GM19238 (cell line): Measurements from ENCODE around the gene TP63.
"Not testable (repeated sequence)": the region's sequence is repeated elsewhere in the genome, so short reads cannot be mapped to it uniquely, and the experiment has no call there.

Source experiments
- DNase-seq: peaks from one replicate; pipeline ENCODE4 v3.0.0; 2011; ENCODE audit warnings: low spot score; ENCODE audit not compliant: insufficient read length

The TP63 gene

GRCh38 chr3:189625572-189625971, 5.6 kb upstream of the TP63 start:
- no peak for DNase-seq

GRCh38 chr3:189626286-189626685, 4.9 kb upstream of the TP63 start:
- DNase-seq = no peak

GRCh38 chr3:189629803-189630455, 1.3 kb upstream of the TP63 start:
- DNase-seq = no peak

- no peak for DNase-seq
Measured at GRCh38 chr3:189630767-189631372, 319 bp upstream of the TP63 start.

- no peak for DNase-seq
Measured at GRCh38 chr3:189631409-189631808, 220 bp downstream of the TP63 start.

- no peak for DNase-seq
Measured at GRCh38 chr3:189632242-189632641, 1.1 kb downstream of the TP63 start.

- no peak for DNase-seq
Measured at GRCh38 chr3:189635339-189635738, 4.2 kb downstream of the TP63 start.

GRCh38 chr3:189636048-189636447, 4.9 kb downstream of the TP63 start:
- no peak for DNase-seq

GRCh38 chr3:189637750-189638149, 6.6 kb downstream of the TP63 start:
- no peak for DNase-seq

GRCh38 chr3:189638276-189639031, 7.3 kb downstream of the TP63 start:
- DNase-seq = no peak

GRCh38 chr3:189641776-189642175, 10.6 kb downstream of the TP63 start:
- no peak for DNase-seq

- DNase-seq = no peak
Measured at GRCh38 chr3:189646853-189647542, 15.8 kb downstream of the TP63 start.

- DNase-seq = no peak
Measured at GRCh38 chr3:189652042-189652441, 20.9 kb downstream of the TP63 start.

- no peak for DNase-seq
Measured at GRCh38 chr3:189655617-189656016, 24.4 kb downstream of the TP63 start.

GRCh38 chr3:189659571-189659970, 28.4 kb downstream of the TP63 start:
- no peak for DNase-seq

GRCh38 chr3:189664311-189664710, 33.1 kb downstream of the TP63 start:
- no peak for DNase-seq

- not testable (repeated sequence) for DNase-seq
Measured at GRCh38 chr3:189672346-189672745, 41.2 kb downstream of the TP63 start.

GRCh38 chr3:189673535-189673934, 42.3 kb downstream of the TP63 start:
- DNase-seq = no peak

GRCh38 chr3:189674249-189674913, 43.2 kb downstream of the TP63 start:
- no peak for DNase-seq

GRCh38 chr3:189677667-189678066, 46.5 kb downstream of the TP63 start:
- DNase-seq = no peak

- no peak for DNase-seq
Measured at GRCh38 chr3:189680723-189681122, 49.5 kb downstream of the TP63 start.
